GM12878 (cell line): ENCODE results near the gene CLEC17A. TPM values are rescaled to one million over a fixed set of nuclear protein-coding genes. Genes with fewer than 3 reads are reported as not detected.
A peak's percentile ranks its signal among the peaks of the same experiment; 100 is the strongest.

ENCODE experiments used
- CBFB ChIP-seq: IDR thresholded peaks from 2 replicates; pipeline ENCODE4 v1.6.1; 2016; ENCODE audit warnings: antibody characterized with exemption, low read depth
- CBX3 ChIP-seq: fragments of 200-600 bp; sonication (generic); IDR thresholded peaks from 2 replicates; pipeline ENCODE4 v1.6.1; 2016; ENCODE audit warnings: low read depth, borderline replicate concordance
- CHD1 ChIP-seq: IDR thresholded peaks from 2 replicates; pipeline ENCODE4 v1.6.1; 2012; ENCODE audit warnings: low read depth, low read length, improper control_type of control experiment
- ESRRA ChIP-seq: IDR thresholded peaks from 2 replicates; pipeline ENCODE4 v1.6.1; 2012; ENCODE audit warnings: mild to moderate bottlenecking, low read length, improper control_type of control experiment
- FOXM1 ChIP-seq: IDR thresholded peaks from 2 replicates; pipeline ENCODE4 v1.6.1; 2012; ENCODE audit warnings: low read depth, mild to moderate bottlenecking, inconsistent platforms, low read length, moderate library complexity
- IKZF2 ChIP-seq, 2 experiments: fragments of 450-650 bp; IDR thresholded peaks; 2 replicates each; pipeline ENCODE4 v1.6.1; 2017; ENCODE audit warnings: mild to moderate bottlenecking in 2 of 2, moderate library complexity in 2 of 2
- NFXL1 ChIP-seq: fragments of 450-650 bp; IDR thresholded peaks from 2 replicates; pipeline ENCODE4 v1.6.1; 2017; ENCODE audit warnings: antibody characterized with exemption, mild to moderate bottlenecking, borderline replicate concordance
- POLR2A ChIP-seq: IDR thresholded peaks from 2 replicates; pipeline ENCODE4 v1.6.1; 2011; ENCODE audit warnings: low read depth, mild to moderate bottlenecking, low read length
- POLR2AphosphoS2 ChIP-seq: IDR thresholded peaks from 2 replicates; pipeline ENCODE4 v1.6.1; 2011; ENCODE audit warnings: low read depth, mild to moderate bottlenecking, low read length, improper control_type of control experiment, moderate library complexity
- SMC3 ChIP-seq: IDR thresholded peaks from 2 replicates; pipeline ENCODE4 v1.6.1; 2011; ENCODE audit warnings: low read length, improper control_type of control experiment, borderline replicate concordance
- SRF ChIP-seq, 2 experiments: IDR thresholded peaks; 2 replicates each; pipeline ENCODE4 v1.6.1; 2011; ENCODE audit warnings: low read depth in 2 of 2, low read length in 2 of 2, mild to moderate bottlenecking in 1 of 2, moderate library complexity in 1 of 2
- STAT1 ChIP-seq: fragments of 450-650 bp; conservative IDR thresholded peaks from 2 replicates; pipeline ENCODE4 v1.6.1; 2014; ENCODE audit warnings: antibody characterized with exemption, mild to moderate bottlenecking
- TCF7 ChIP-seq: IDR thresholded peaks from 2 replicates; pipeline ENCODE4 v1.6.1; 2014; ENCODE audit warnings: antibody characterized with exemption, borderline replicate concordance
- WRNIP1 ChIP-seq: IDR thresholded peaks from 2 replicates; pipeline ENCODE4 v1.6.1; 2011; ENCODE audit warnings: low read depth, low read length, improper control_type of control experiment, borderline replicate concordance
- YY1 ChIP-seq: IDR thresholded peaks from 2 replicates; pipeline ENCODE4 v1.6.1; 2011; ENCODE audit warnings: low read depth, mild to moderate bottlenecking, low read length
- ZZZ3 ChIP-seq: IDR thresholded peaks from 2 replicates; pipeline ENCODE4 v1.6.1; 2011; ENCODE audit warnings: low read depth; ENCODE audit not compliant: control insufficient read depth, insufficient read length
- polyA plus RNA-seq, 11 experiments: library from polyadenylated mRNA; depleted of rRNA in 4 of 11; unstranded in 6 of 11; stranded (reverse) in 5 of 11; fragments of >200 nt; fragmentation: Nextera tagmentation in 4 of 11; fragmentation: Illumina TruSeq in 1 of 11; extraction: Ambion mirVana in 4 of 11; extraction: Trizol in 1 of 11; gene quantifications; 1 replicate in 1 of 11; 2 replicates in 10 of 11; pipeline versions ENCODE4 v1.2.1 to v1.2.3, GENCODE V29; 2011 to 2016; ENCODE audit warnings: inconsistent platforms in 2 of 11, missing spikeins in 2 of 11, low read depth in 1 of 11
- total RNA-seq, 4 experiments: library from RNA; depleted of rRNA in 3 of 4; stranded (reverse); fragments of >200 nt in 3 of 4; fragmentation: Illumina TruSeq in 1 of 4; extraction: Trizol in 1 of 4; gene quantifications; 2 replicates each; pipeline versions ENCODE4 v1.2.1 to v1.2.3, GENCODE V29; 2013 to 2021
- TF ChIP-seq, protein P1 (sequence below): fragments of 450-650 bp; IDR thresholded peaks from 2 replicates; pipeline ENCODE4 v1.6.1; 2017; ENCODE audit warnings: low read depth, mild to moderate bottlenecking, moderate library complexity
- TF ChIP-seq, protein P2 (sequence below): IDR thresholded peaks from 2 replicates; pipeline ENCODE4 v1.6.1; 2011; ENCODE audit warnings: mild to moderate bottlenecking, low read depth, low read length, moderate library complexity; ENCODE audit not compliant: insufficient replicate concordance
- TF ChIP-seq, protein P3 (sequence below): fragments of 150-350 bp; IDR thresholded peaks from 2 replicates; pipeline ENCODE4 v1.6.1; 2016; ENCODE audit warnings: low read depth, low read length
- TF ChIP-seq, protein P4 (sequence below): fragments of 450-650 bp; IDR thresholded peaks from 2 replicates; pipeline ENCODE4 v1.6.1; 2017; ENCODE audit warnings: antibody characterized with exemption, mild to moderate bottlenecking, moderate library complexity
- TF ChIP-seq, protein P5 (sequence below): fragments of 450-650 bp; IDR thresholded peaks from 2 replicates; pipeline ENCODE4 v1.6.1; 2016; ENCODE audit warnings: mild to moderate bottlenecking

Gene CLEC17A
- total and polyA plus RNA-seq, 10 of the 15 experiments (the other 5 are each of a cell fraction or from before 2014, with no cell fraction given): 12.9 to 131 (median 97.3) TPM

DNA sequence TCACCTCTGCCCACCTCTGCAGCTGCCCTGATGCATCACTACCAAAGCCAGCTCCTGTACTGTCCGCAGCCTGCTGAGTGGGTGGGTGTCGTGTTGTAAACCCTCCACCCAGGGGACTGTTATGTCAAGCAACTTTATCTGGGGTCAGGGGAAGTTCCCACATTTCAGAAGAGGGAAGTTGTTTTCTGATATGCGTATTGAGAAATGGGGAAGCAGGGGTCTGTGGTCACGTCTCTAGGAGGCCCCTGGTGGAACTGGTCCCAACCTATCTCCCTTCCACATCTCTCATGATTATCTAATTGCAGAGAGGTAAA lies 31.2 kb downstream of the CLEC17A start (continued):
- TF ChIP-seq, protein P1, sequence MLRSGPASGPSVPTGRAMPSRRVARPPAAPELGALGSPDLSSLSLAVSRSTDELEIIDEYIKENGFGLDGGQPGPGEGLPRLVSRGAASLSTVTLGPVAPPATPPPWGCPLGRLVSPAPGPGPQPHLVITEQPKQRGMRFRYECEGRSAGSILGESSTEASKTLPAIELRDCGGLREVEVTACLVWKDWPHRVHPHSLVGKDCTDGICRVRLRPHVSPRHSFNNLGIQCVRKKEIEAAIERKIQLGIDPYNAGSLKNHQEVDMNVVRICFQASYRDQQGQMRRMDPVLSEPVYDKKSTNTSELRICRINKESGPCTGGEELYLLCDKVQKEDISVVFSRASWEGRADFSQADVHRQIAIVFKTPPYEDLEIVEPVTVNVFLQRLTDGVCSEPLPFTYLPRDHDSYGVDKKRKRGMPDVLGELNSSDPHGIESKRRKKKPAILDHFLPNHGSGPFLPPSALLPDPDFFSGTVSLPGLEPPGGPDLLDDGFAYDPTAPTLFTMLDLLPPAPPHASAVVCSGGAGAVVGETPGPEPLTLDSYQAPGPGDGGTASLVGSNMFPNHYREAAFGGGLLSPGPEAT: peak; percentile 64; the same call in 1 of the 2 replicates
- TF ChIP-seq, protein P2, sequence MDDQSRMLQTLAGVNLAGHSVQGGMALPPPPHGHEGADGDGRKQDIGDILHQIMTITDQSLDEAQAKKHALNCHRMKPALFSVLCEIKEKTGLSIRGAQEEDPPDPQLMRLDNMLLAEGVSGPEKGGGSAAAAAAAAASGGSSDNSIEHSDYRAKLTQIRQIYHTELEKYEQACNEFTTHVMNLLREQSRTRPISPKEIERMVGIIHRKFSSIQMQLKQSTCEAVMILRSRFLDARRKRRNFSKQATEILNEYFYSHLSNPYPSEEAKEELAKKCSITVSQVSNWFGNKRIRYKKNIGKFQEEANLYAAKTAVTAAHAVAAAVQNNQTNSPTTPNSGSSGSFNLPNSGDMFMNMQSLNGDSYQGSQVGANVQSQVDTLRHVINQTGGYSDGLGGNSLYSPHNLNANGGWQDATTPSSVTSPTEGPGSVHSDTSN: no peak
- TF ChIP-seq, protein P3, sequence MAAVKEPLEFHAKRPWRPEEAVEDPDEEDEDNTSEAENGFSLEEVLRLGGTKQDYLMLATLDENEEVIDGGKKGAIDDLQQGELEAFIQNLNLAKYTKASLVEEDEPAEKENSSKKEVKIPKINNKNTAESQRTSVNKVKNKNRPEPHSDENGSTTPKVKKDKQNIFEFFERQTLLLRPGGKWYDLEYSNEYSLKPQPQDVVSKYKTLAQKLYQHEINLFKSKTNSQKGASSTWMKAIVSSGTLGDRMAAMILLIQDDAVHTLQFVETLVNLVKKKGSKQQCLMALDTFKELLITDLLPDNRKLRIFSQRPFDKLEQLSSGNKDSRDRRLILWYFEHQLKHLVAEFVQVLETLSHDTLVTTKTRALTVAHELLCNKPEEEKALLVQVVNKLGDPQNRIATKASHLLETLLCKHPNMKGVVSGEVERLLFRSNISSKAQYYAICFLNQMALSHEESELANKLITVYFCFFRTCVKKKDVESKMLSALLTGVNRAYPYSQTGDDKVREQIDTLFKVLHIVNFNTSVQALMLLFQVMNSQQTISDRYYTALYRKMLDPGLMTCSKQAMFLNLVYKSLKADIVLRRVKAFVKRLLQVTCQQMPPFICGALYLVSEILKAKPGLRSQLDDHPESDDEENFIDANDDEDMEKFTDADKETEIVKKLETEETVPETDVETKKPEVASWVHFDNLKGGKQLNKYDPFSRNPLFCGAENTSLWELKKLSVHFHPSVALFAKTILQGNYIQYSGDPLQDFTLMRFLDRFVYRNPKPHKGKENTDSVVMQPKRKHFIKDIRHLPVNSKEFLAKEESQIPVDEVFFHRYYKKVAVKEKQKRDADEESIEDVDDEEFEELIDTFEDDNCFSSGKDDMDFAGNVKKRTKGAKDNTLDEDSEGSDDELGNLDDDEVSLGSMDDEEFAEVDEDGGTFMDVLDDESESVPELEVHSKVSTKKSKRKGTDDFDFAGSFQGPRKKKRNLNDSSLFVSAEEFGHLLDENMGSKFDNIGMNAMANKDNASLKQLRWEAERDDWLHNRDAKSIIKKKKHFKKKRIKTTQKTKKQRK: no peak
- TF ChIP-seq, protein P4, sequence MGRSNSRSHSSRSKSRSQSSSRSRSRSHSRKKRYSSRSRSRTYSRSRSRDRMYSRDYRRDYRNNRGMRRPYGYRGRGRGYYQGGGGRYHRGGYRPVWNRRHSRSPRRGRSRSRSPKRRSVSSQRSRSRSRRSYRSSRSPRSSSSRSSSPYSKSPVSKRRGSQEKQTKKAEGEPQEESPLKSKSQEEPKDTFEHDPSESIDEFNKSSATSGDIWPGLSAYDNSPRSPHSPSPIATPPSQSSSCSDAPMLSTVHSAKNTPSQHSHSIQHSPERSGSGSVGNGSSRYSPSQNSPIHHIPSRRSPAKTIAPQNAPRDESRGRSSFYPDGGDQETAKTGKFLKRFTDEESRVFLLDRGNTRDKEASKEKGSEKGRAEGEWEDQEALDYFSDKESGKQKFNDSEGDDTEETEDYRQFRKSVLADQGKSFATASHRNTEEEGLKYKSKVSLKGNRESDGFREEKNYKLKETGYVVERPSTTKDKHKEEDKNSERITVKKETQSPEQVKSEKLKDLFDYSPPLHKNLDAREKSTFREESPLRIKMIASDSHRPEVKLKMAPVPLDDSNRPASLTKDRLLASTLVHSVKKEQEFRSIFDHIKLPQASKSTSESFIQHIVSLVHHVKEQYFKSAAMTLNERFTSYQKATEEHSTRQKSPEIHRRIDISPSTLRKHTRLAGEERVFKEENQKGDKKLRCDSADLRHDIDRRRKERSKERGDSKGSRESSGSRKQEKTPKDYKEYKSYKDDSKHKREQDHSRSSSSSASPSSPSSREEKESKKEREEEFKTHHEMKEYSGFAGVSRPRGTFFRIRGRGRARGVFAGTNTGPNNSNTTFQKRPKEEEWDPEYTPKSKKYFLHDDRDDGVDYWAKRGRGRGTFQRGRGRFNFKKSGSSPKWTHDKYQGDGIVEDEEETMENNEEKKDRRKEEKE: no peak
- TF ChIP-seq SRF (IDR thresholded peaks at IDR 0.05; ENCODE audit: low read depth in 2 of 2, low read length in 2 of 2): 0 out of 4 replicates have a peak, but pooled peaks of 1 of the 2 experiments have one; percentile 29
- TF ChIP-seq POLR2A: peak; percentile 59; the same call in 1 of the 2 replicates
- no peak for TF ChIP-seq NFXL1
- no peak for TF ChIP-seq POLR2AphosphoS2
- TF ChIP-seq CBFB: peak; percentile 47; the same call in 1 of the 2 replicates
- no peak for TF ChIP-seq CHD1
- TF ChIP-seq CBX3: no peak
- no peak for TF ChIP-seq TCF7
- no peak for TF ChIP-seq YY1
- no peak for TF ChIP-seq ZZZ3
- TF ChIP-seq, protein P5, sequence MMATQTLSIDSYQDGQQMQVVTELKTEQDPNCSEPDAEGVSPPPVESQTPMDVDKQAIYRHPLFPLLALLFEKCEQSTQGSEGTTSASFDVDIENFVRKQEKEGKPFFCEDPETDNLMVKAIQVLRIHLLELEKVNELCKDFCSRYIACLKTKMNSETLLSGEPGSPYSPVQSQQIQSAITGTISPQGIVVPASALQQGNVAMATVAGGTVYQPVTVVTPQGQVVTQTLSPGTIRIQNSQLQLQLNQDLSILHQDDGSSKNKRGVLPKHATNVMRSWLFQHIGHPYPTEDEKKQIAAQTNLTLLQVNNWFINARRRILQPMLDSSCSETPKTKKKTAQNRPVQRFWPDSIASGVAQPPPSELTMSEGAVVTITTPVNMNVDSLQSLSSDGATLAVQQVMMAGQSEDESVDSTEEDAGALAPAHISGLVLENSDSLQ: no peak
- peak; percentile 74 to 80 for TF ChIP-seq IKZF2 (IDR thresholded peaks at IDR 0.05)
- no peak for TF ChIP-seq ESRRA
- peak; percentile 69; the same call in 1 of the 2 replicates for TF ChIP-seq FOXM1
- no peak; the same call in 1 of the 2 replicates for TF ChIP-seq SMC3
- no peak for TF ChIP-seq WRNIP1
- no peak for TF ChIP-seq STAT1
